T-helper 1 cell treated with Interleukin-12 subunit alpha and Interleukin-12 subunit beta and Interleukin-4 antibody, amounts not matched to agents 30 ng/mL and 1 ng/mL, for 36 hours (primary cell): ENCODE results near the gene MAGEA2. TPM values are rescaled to one million over a fixed set of nuclear protein-coding genes. Genes with fewer than 3 reads are reported as not detected.
"Not testable (repeated sequence)": the region's sequence is repeated elsewhere in the genome, so short reads cannot be mapped to it uniquely, and the experiment has no call there.

Experiments used
- intact Hi-C: fragments of 100-400 bp; cut with micrococcal nuclease; formaldehyde crosslinking; loops from one replicate; pipeline ENCODE4 v1.15.1; 2024
- total RNA-seq: library from RNA; stranded (reverse); gene quantifications from 2 replicates; pipeline ENCODE4 v1.2.3, GENCODE V29; 2022

Gene MAGEA2
- total RNA-seq, result not detected in 2 replicates

- intact Hi-C loops, result not testable (repeated sequence)
Measured at GRCh38 chrX:152753686-152754650, at the start of gene MAGEA2. Gene MAGEA2 (minus strand): TSS chrX:152753842. CDS start chrX:152751363, 2,479 bp downstream.

- intact Hi-C loops, result no loop called here
Measured at GRCh38 chrX:152798945-152799344, 45.3 kb upstream of the MAGEA2 start.

GRCh38 chrX:152787062-152787461 is 33.4 kb upstream of the MAGEA2 start:
- intact Hi-C loops, result not testable (repeated sequence)

GRCh38 chrX:152769549-152770289 is 16.1 kb upstream of the MAGEA2 start, which contains the start of gene MAGEA6:
Gene MAGEA6 (minus strand): TSS chrX:152769689. CDS start chrX:152767650, 2,039 bp downstream.
- intact Hi-C loops, result not testable (repeated sequence)

- intact Hi-C loops, result not testable (repeated sequence)
Measured at GRCh38 chrX:152766562-152766961, 12.9 kb upstream of the MAGEA2 start.

GRCh38 chrX:152761582-152761981 is 7.9 kb upstream of the MAGEA2 start:
- intact Hi-C loops, result not testable (repeated sequence)

GRCh38 chrX:152759544-152759943 is 5.9 kb upstream of the MAGEA2 start:
- intact Hi-C loops, result not testable (repeated sequence)

GRCh38 chrX:152758918-152759317 is 5.3 kb upstream of the MAGEA2 start, which contains the start of gene CSAG3:
Gene CSAG3 (plus strand): TSS chrX:152759218.
- intact Hi-C loops, result not testable (repeated sequence)

- intact Hi-C loops, result not testable (repeated sequence)
Measured at GRCh38 chrX:152754871-152755270, 1.2 kb upstream of the MAGEA2 start.

- intact Hi-C loops, result no loop called here
Measured at GRCh38 chrX:152738560-152738959, 15.1 kb downstream of the MAGEA2 start.

- intact Hi-C loops, result not testable (repeated sequence)
Measured at GRCh38 chrX:152736528-152736927, 17.1 kb downstream of the MAGEA2 start.

- intact Hi-C loops, result no loop called here
Measured at GRCh38 chrX:152735860-152736511, 17.7 kb downstream of the MAGEA2 start.

- intact Hi-C loops, result no loop called here
Measured at GRCh38 chrX:152735101-152735500, 18.5 kb downstream of the MAGEA2 start.

- intact Hi-C loops, result not testable (repeated sequence)
Measured at GRCh38 chrX:152734143-152734858, 19.3 kb downstream of the MAGEA2 start.

- intact Hi-C loops, result no loop called here
Measured at GRCh38 chrX:152733261-152733975, 20.2 kb downstream of the MAGEA2 start, which contains the start of the genes CSAG1 and MAGEA12. Gene CSAG1 (minus strand): TSS chrX:152733721. CDS start chrX:152732460, 1,261 bp downstream. Gene MAGEA12 (plus strand): TSS chrX:152733757. CDS start chrX:152736162, 2,405 bp downstream.

GRCh38 chrX:152725409-152725808 is 28.2 kb downstream of the MAGEA2 start:
- intact Hi-C loops, result no loop called here

- intact Hi-C loops, result not testable (repeated sequence)
Measured at GRCh38 chrX:152713815-152714787, 39.5 kb downstream of the MAGEA2 start, which contains the start of gene MAGEA2B. Gene MAGEA2B (plus strand): TSS chrX:152714628. CDS start chrX:152717107, 2,479 bp downstream.

- intact Hi-C loops, result not testable (repeated sequence)
Measured at GRCh38 chrX:152713195-152713594, 40.4 kb downstream of the MAGEA2 start.
